ELR (cell line): ENCODE data around the gene TAF4.
A peak's percentile ranks its signal among the peaks of the same experiment; 100 is the strongest.
"Not testable (repeated sequence)": the region's sequence is repeated elsewhere in the genome, so short reads cannot be mapped to it uniquely, and the experiment has no call there.

Source experiments
- DNase-seq: peaks from one replicate; pipeline ENCODE4 v3.0.0-alpha.2; 2015; ENCODE audit warnings: low read depth

TAF4 gene

DNA sequence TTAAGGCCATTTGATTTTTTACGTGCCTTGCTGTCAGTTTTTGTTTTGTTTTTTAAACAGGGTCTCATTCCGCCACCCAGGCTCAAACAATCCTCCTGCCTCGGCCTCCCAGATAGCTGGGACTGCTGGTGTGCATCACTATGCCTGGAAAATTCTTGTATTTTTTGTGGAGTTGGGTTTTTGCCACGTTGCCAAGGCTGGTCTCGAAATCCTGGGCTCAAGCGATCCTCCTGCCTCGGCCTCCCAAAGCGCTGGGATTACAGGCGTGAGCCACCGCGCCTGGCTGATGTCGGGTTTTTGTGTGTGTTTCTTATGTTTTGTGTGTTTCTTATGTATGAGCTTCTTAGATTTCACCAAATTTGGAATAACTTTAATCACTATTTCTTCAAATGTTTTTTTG is 104.8 kb downstream of the TAF4 start:
- DNase-seq = no peak

DNA sequence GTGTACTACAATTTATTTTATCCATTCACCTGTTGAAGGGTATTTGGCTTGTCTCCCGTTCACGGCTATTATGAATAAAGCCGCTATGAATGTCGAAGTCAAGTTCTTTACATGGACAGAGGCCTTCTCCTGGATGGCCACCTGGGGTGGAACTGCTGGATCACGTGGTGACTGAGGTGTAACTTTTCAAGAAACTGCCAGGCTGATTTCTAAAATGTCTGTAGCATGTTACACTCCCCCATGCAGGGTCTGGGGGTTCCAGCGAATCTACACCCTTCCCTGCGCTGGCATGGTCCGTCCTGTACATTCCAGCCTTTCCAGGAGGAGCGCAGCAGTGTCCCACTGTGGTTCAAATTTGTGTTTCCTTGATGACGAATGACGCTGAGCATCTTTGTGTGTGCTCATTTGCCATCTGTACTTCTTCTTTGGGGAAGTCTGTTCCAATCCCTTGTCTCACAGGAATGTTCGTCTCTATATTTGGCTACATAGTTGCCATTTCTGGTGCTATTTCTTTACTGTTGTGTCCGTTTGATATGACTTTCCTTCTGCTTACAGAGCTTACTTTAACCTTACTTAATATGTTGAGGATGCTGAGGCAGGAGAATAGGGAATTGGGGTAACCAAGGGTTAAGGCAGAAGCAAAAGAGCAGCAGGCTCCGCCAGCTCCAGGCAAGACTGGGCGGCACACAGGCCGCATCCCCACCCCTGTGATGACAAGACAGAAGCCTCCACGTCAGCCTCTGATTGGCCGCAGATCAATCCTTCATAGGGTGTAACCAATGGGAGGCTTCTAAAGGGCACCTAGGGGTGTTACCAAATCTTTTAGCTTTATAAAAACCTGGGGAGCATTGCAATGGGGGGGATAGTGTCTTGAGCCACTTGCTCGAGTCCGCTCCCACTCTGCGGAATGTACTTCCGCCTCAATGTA is 106.6 kb downstream of the TAF4 start:
- peak; percentile 22 for DNase-seq

DNA sequence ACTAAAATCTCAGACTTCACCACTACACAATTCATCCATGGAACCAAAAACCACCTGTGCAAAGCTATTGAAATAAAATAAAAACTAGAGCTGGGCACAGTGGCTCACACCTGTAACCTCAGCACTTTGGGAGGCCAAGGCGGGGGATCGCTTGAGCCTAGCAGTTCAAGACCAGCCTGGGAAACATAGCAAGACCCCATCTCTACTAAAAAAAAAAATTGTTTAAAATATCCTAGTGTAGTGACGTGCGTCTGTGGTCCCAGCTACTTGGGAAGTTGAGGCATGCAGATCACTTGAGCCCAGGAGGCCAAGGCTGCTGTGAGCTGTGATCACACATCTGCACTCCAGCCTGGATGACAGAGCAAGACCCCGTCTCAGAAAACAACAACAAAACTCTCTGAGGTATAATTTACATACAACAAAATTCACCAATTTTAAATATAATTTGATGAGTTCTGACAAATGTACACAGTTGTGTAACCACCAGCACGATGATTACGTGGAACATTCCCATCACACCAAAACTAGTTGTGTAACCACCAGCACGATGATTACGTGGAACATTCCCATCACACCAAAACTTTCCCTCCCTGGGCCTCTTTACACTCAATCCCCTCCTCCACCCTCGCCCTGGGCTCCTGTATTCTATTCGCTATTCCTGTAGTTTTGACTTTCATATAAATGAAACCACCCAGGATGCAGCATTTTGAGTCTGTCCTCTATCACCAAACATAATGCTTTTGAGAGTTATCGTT is 107.5 kb downstream of the TAF4 start:
- no peak for DNase-seq

DNA sequence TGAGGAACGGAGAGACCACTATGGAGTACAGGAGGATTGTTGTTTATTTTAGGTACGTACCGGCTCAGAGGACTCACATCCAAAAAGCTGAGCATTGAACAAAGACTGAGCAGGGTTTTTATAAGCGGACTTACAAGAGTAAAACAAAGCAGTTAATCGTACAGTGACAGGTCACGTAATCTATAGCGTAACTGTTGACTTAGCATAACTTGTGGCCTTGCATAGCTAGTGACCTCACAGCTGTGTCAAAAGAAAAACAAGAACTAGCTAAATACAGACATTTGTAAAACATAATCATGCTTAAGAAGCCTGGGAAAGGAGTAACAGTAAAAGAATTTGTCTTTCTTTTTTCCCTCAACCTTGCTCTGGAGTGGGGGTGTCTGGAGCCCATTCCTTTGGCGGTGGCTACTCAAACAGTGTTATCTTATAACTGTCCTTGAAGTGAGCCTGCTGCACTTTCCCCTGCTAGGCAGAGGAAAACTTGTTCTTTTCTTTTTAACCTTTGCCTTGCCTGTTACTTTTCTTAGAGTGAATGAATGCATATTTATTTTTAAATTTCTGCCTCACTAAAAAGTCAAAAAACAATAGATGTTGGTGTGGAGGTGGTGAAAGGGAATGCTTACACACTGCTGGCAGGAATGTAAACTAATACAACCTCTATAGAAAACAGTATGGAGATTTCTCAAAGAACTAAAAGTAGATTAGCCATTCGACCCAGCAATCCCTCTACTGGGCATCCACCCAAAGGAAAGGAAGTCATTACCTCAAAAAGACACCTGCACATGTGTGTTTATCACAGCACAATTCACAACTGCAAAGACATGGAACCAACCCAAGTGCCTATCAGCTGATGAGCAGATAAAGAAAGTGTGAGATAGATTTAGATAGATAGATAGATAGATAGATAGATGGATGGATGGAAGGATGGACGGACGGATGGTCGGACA is 109.0 kb downstream of the TAF4 start:
- DNase-seq = no peak

DNA sequence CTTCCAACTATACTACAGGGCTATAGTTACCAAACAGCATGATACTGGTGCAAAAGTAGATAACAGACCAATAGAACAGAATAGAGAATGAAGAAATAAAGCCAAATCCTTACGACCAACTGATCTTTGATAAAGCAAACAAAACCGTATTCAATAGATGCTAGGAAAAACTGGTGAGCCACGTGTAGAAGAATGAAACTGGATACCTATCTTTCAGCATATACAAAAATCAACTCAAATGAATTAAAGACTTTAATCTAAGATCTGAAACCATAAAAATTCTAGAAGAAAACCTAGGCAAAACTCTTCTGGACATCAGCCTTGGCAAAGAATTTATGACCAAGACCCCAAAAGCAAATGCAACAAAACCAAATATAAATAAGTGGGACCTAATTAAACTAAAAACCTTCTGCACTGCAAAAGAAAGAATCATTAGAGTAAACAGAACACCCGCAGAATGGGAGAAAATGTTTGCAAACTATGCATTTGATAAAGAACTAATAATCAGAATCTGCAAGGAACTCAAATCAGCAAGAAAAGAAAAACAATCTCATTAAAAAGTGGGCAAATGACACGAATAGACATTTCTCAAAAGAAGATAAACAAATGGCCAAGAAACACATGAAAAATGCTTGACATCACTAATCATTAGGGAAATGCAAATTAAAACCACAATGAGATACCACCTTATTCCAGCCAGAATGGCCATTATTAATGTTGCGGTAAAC is 109.8 kb downstream of the TAF4 start:
- no peak for DNase-seq

DNA sequence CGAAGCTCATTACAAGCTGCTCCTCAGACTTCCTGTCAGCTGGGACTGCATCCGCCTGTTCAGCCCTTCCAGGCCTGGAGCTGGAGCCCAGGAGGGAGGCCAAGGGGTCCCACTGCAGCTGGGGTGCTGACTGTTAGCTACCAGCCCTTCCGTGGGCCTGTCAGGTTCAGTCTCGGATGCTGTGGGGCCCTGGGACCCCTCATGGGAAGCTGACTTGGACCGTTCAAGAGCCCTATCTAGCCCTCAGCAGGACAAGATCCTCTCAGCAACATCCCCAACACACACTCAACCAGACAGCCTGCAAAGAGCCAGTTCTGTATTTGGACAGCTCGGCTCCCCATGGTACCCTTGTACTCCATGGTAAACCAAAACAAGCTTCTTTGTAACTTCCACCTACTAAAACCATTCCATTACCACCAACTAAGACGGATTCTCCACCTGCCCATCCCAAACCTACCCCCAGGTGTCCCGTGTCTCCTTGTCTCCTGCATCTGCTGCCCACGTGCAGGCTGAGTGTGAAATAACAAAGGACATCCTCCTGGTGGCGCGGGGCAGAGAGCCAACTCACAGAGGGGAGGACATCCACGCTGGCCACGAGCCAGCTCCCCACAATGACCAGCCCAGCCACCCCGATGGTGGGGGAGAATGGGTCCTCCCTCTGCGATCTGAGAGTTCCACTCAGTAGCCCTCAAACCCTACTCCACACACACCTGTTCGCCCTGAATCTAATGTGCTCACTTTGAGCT is 111.2 kb downstream of the TAF4 start:
- DNase-seq = no peak

DNA sequence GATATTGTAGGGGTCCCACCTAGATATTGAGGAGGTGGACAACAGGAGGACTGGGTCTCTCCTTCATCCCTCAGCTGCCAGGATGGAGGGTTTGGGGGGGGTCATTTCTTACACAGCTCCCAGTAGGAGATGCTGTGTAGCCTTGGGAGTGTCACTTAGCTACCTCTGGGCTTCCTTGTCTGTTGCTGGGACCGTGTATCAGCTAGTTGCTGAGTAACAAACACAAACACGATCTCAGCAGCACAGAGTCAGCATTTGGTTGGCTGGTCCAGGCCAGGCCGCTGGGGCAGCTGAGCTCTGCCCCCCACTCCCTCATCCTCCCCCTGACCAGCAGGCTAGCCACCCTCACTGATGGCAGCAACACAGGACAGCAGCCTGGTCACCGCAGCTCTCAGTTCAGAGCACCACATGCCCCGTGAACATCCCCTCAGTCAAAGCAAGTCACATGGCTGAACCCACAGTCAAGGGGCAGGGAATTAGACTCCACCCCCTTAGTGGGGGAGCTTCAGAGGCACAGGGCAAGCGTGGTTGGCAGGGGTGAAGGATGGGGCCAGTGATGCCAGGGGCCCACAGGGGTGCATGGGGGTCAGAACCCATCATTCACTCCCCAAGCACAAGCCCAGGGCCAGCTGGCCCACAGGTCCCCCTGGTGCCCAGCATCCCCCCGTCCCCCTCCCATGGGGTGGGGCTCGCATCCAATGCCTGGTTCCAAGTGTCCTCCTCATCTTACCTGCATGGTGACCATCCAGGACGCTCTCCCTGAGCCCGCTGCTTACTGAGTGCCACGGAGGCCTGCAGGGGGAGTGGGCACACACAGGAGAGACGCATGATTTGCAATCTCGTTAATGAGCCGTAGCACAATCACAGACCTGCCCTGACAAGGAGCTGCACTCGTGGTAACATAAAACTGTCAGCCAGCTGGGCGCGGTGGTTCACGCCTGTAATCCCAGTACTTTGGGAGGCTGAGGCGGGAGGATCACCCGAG is 112.4 kb downstream of the TAF4 start:
- DNase-seq = no peak

DNA sequence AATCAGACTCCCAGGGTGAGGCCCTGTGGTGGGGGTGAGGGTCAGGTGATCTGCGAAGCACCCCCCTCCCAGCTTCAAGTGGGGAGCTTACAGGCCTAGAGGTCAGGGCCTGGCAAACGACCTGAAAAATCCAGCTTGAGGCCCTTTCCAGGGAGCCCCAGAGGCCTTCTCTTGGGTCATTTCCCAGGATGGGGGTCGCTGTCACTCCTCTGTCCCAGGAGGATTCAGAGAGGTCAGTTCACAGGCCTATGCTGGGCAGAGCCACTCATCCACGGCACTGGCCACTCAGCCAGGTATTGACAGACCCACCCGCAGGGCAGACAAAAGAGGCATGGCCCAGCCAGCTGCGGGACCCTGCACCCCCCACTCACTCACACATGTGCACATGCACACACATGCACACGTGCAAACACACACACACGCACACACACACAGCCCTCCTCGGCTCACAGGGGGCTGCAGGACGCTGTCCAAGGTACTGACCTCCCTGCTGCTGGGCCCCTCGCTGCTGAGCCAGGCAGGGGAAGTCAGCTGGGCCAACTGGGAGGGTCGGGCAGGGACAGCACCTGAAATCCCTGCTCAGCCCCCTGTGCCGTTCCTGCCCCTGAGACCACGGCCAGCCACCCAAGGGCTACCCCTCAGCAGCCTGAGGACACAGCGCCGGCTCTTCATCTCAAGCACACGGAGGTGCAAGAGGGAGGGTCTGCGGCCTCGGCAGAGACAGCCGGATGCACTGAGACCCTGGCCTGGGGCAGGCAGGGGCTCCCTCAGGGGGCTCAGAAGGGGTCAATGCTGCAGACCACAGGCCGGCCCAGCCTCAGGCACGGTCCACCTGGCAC is 113.8 kb downstream of the TAF4 start:
- no peak for DNase-seq

DNA sequence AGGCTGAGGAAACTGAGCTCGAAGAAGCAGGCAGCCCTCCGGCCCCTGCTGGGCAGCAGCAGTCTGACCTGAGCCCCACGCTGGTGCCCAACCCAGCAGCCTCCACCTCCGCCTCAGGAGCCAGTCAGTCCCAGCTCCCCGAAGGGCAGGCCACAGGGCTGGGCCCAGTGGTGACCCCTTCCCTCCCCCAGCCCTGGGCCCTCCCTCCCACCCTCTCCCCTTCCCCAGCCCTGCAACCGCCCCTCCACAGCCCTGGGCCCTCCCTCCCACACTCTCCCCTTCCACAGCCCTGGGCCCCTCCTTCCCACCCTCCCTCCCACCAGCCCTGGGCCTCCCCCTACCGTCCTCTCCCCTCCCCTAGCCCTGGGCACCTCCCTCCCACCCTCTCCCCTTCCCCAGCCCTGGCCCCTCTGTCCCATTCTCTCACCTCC is 115.0 kb downstream of the TAF4 start:
- no peak for DNase-seq

DNA sequence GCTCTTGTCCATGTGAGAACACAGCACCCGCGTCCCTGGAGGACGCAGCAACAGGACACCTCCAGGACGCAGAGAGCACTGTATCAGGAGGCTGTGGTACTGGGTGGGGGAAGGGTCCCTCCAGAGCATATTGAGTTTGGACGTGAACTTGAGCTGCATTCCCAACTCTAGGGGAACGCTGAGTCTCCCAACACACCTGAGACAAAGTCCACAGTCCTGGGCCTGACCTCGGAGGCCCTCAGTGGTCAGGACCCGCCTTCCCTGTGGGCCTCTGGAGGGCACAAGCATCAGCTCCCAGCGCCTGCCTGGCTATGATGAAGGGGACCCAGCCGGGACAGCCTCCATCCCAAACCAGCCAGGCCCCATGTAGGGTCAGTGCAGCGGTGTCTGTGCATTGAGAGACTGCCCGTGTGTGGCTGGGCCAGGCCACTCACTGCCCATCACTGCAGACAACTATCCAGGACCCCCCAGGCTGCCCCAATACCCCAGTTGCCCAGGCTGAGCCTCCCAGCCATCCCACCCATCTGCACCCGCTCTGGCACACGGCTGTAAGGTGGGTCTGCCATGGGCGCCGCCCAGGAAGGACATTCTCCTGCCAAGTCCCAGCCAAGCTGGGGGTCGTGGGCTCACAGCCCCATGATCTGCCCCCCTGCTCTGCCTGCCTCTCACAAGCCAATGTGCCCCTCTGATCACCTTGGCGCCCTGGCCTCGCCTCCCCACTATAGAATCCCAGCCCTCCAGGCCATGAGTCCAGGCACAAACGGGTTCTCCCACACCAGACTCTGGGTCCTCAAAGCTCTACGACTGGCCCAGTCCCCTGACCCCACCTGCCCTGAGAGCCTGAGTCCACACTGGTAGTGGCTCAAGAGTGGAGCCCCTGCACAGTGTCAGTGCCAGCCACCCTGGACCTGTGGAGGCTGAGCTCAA is 115.7 kb downstream of the TAF4 start:
- no peak for DNase-seq

DNA sequence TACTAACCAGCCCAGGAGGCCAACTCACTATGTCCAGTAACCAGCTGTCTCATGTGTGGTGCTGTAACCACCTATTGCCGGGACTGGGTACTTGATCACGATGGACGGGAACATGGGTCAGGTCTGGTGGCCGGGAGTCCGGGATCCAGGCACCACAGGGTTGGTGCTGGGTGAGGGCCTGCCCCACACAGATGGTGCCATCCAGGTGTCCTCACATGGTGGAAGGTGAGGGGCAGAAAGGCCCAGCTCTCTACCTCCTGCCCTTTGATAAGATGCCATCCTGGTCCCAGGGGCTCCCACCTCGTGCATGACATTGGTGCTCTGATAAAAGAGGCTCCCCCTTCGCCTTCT is 116.3 kb downstream of the TAF4 start:
- no peak for DNase-seq

DNA sequence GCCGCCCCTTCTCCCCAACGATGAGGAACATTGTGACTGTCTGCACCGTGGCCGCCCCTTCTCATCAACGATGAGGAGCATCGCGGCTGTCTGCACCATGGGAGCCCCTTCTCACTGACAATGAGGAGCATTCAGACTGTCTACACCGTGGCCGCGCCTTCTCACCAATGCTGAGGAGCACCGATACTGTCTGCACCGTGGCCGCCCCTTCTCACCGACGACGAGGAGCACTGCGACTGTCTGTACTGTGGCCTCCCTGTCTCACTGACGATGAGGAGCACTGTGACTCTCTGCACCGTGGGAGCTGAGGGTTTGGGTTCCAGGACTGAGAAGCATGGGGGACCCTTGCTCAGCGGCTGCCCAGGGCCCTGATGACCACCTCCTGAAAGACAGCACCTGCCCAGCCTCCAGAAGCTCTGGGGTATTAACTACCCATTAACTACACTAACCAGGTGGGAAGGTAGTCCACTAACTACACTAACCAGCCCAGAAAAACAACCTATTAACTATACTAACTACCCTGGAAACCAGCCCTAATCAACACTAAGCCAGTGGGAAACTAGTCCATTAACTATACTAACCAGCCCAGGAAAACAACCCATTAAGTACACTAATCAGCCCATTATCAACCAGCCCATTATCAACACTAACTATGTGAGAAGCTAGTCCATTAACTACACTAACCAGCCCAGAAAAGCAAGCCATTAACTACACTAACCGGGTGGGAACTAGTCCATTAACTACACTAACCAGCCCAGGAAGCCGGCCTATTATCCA is 116.9 kb downstream of the TAF4 start:
- no peak for DNase-seq

DNA sequence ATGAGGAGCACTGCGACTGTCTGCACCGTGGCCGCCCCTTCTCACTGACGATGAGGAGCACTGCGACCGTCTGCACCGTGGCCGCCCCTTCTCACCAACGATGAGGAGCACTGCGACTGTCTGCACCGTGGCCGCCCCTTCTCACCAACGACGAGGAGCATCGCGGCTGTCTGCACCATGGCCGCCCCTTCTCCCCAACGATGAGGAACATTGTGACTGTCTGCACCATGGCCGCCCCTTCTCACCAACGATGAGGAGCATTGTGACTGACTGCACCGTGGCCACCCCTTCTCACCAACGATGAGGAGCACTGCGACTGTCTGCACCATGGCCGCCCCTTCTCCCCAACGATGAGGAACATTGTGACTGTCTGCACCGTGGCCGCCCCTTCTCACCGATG is 117.6 kb downstream of the TAF4 start:
- not testable (repeated sequence) for DNase-seq

DNA sequence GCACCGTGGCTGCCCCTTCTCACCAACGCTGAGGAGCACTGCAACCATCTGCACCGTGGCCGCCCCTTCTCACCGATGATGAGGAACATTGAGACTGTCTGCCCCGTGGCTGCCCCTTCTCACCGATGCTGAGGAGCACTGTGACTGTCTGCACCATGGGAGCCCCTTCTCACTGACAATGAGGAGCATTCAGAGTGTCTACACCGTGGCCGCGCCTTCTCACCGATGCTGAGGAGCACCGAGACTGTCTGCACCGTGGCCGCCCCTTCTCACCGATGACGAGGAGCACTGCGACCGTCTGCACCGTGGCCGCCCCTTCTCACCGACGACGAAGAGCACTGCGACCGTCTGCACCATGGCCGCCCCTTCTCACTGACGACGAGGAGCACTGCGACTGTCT is 120.2 kb downstream of the TAF4 start:
- DNase-seq = not testable (repeated sequence)

DNA sequence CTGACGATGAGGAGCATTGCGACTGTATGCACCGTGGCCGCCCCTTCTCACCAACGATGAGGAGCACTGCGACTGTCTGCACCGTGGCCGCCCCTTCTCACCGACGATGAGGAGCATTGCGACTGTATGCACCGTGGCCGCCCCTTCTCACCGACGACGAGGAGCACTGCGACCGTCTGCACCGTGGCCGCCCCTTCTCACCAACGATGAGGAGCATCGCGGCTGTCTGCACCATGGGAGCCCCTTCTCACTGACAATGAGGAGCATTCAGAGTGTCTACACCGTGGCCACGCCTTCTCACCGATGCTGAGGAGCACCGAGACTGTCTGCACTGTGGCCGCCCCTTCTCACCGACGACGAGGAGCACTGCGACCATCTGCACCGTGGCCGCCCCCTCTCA is 120.7 kb downstream of the TAF4 start:
- DNase-seq = not testable (repeated sequence)

DNA sequence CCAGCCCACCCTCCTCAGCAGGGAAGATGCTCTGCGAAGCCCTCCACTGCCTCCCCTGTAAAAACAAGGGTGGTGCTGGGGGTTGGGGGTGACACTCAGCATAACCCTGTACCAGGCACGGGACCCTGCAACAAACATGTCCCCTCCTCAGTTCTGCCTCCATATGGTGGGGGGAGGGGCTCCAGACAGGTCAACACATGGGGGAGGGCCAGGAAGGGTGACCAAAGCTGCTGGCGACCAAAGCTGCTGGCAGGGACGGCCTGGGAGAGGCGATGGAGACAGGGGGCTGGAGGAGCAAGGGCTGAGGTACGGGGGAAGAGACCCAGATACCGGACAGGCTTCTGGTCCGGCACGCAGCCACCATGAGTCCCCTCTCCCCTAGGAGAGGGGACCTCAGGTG is 123.2 kb downstream of the TAF4 start:
- DNase-seq = no peak
